ENCODE data around the gene LRRC23. TPM values are rescaled to one million over a fixed set of nuclear protein-coding genes. Genes with fewer than 3 reads are reported as not detected.
"Not testable (repeated sequence)": the region's sequence is repeated elsewhere in the genome, so short reads cannot be mapped to it uniquely, and the experiment has no call there.

LRRC23 gene
- total RNA-seq, 4 donors from 2014 or later, result 0.29 to 13.5 (median 10.6) TPM

- no peaks in the 10 kb centered on the region for H3K9me3 ChIP-seq
- no peak for DNase-seq
- H3K27ac ChIP-seq, result no peak overlapping the region
- no peaks in the 10 kb centered on the region for H3K4me1 ChIP-seq
- TF ChIP-seq, protein P1, sequence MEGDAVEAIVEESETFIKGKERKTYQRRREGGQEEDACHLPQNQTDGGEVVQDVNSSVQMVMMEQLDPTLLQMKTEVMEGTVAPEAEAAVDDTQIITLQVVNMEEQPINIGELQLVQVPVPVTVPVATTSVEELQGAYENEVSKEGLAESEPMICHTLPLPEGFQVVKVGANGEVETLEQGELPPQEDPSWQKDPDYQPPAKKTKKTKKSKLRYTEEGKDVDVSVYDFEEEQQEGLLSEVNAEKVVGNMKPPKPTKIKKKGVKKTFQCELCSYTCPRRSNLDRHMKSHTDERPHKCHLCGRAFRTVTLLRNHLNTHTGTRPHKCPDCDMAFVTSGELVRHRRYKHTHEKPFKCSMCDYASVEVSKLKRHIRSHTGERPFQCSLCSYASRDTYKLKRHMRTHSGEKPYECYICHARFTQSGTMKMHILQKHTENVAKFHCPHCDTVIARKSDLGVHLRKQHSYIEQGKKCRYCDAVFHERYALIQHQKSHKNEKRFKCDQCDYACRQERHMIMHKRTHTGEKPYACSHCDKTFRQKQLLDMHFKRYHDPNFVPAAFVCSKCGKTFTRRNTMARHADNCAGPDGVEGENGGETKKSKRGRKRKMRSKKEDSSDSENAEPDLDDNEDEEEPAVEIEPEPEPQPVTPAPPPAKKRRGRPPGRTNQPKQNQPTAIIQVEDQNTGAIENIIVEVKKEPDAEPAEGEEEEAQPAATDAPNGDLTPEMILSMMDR (IDR thresholded peaks at IDR 0.05), result no peak
- TF ChIP-seq POLR2A (IDR thresholded peaks at IDR 0.05), result no peak
- H3K4me3 ChIP-seq, result no peak overlapping the region
- intact Hi-C loops (cut with DNase I; ENCODE audit: low total_unique reads), result no loop called here
- H3K27me3 ChIP-seq, result no peaks in the 10 kb centered on the region
- H3K36me3 ChIP-seq, result no peaks in the 10 kb centered on the region
Observed at GRCh38 chr12:6887460-6887859, 17.2 kb upstream of the LRRC23 start.

GRCh38 chr12:6888360-6888759 is 16.3 kb upstream of the LRRC23 start:
- DNase-seq, result no peak
- Histone ChIP-seq H3K4me1 (no peaks in the 10 kb centered on the region), H3K27me3 (no peaks in the 10 kb centered on the region), H3K4me3 (no peak overlapping the region), H3K9me3 (no peaks in the 10 kb centered on the region), H3K36me3 (no peaks in the 10 kb centered on the region), H3K27ac (no peak overlapping the region)
- no peak for TF ChIP-seq POLR2A (IDR thresholded peaks at IDR 0.05)
- TF ChIP-seq, protein P1 (IDR thresholded peaks at IDR 0.05), result no peak
- intact Hi-C loops (cut with DNase I; ENCODE audit: low total_unique reads), result no loop called here

GRCh38 chr12:6888794-6889193 is 15.8 kb upstream of the LRRC23 start:
- H3K9me3 ChIP-seq; H3K4me3 ChIP-seq; intact Hi-C loops (cut with DNase I; ENCODE audit: low total_unique reads); H3K36me3 ChIP-seq; DNase-seq; H3K27ac ChIP-seq; H3K27me3 ChIP-seq; H3K4me1 ChIP-seq: not testable (repeated sequence)

DNA sequence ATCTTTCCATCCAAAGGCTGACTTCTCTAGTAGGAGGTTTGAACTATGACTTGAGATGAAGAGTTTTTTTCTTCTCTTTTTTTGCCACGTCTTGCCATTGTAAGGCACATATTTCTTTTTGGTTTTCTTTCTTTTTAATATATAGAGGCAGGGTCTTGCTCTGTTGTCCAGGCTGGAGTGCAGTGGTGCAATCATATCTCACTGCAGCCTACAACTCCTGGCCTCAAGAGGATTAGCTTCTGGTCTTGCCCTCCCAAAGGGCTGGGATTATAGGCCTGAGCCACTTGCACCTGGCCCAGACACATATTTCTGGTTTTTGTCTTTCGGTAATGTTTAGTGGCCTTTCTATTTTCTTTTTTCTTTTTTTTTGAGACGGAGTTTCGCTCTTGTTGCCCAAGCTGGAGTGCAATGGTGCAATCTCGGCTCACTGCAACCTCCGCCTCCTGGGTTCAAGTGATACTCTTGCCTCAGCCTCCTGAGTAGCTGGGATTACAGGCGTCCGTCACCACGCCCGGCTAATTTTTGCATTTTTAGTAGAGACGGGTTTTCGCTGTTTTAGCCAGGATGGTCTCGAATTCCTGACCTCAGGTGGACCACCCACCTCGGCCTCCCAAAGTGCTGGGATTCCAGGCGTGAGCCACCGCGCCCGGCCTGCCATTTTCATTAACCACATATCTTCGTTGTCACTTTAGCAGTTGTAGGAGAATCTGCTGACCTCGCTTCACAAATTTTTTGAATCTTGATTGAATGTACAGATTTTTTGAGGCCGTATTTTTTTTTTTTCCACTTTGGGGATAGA is 14.6 kb upstream of the LRRC23 start:
- H3K36me3 ChIP-seq; intact Hi-C loops (cut with DNase I; ENCODE audit: low total_unique reads); DNase-seq; H3K27me3 ChIP-seq; H3K4me1 ChIP-seq; H3K9me3 ChIP-seq; H3K4me3 ChIP-seq: not testable (repeated sequence)
- peak overlapping the region; percentile 90 for H3K27ac ChIP-seq

- DNase-seq, result peak; percentile 97 to 98
- intact Hi-C loops (cut with DNase I; ENCODE audit: low total_unique reads), result no loop called here
- Histone ChIP-seq H3K27me3 (no peaks in the 10 kb centered on the region), H3K4me3 (peak overlapping the region; percentile 34 to 37), H3K27ac (peak overlapping the region; percentile 90), H3K36me3 (no peaks in the 10 kb centered on the region), H3K4me1 (no peaks in the 10 kb centered on the region), H3K9me3 (no peaks in the 10 kb centered on the region)
- TF ChIP-seq, protein P1 (IDR thresholded peaks at IDR 0.05), result peak; percentile 84 to 97 (median 94)
- peak; percentile 67 to 81 for TF ChIP-seq POLR2A (IDR thresholded peaks at IDR 0.05)
Observed at GRCh38 chr12:6890789-6891645, 13.6 kb upstream of the LRRC23 start.

DNA sequence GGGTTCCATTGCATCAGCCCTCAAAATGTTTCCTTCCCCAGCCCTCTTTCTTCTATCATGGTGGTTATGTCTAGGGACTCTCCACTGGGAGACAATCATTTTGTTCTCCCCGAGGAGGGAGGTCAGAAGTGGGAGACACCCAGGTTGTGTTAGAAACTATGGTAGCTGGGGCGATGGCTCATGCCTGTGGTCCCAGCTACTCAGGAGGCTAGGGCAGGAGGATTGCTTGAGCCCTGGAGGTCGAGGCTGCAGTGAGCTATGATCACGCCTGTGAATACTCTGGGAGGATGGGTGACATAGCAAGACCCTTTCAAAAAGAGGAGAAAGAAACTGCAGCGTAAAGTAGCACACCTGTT is 13.0 kb upstream of the LRRC23 start:
- intact Hi-C loops (cut with DNase I; ENCODE audit: low total_unique reads), result no loop called here
- H3K36me3 ChIP-seq, result no peaks in the 10 kb centered on the region
- H3K9me3 ChIP-seq, result no peaks in the 10 kb centered on the region
- DNase-seq, result no peak
- H3K27ac ChIP-seq, result peak overlapping the region; percentile 86 to 90
- TF ChIP-seq, protein P1 (IDR thresholded peaks at IDR 0.05), result no peak
- no peak for TF ChIP-seq POLR2A (IDR thresholded peaks at IDR 0.05)
- H3K27me3 ChIP-seq, result no peaks in the 10 kb centered on the region
- H3K4me3 ChIP-seq, result peak overlapping the region; percentile 34 to 36
- no peaks in the 10 kb centered on the region for H3K4me1 ChIP-seq

DNA sequence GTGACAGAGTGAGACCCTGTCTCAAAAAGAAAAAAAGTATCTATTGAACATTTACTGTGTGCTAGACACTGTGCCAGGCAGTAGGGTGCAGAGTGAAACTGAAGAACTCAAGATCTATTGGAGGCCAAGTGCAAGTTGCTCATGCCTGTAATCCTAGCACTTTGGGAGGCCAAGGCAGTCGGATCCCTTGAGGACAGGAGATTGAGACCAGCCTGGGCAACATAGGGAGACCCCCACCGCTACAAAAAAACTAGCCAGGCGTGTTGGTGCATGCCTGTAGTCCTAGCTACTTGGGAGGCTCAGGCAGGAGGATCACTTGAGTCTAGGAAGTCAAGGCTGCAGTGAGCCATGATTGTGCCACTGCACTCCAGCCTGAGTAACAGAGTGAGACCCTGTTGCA is 11.9 kb upstream of the LRRC23 start:
- H3K27me3 ChIP-seq; H3K4me1 ChIP-seq; intact Hi-C loops (cut with DNase I; ENCODE audit: low total_unique reads); H3K27ac ChIP-seq; DNase-seq; H3K4me3 ChIP-seq; H3K36me3 ChIP-seq; H3K9me3 ChIP-seq: not testable (repeated sequence)
